ENCODE results near the gene HDGFL2. TPM values are rescaled to one million over a fixed set of nuclear protein-coding genes. Genes with fewer than 3 reads are reported as not detected.

HDGFL2 gene
- total RNA-seq, 1 experiment from 2014 or later: 75.2 TPM

GRCh38 chr19:4508698-4509097, 36.6 kb downstream of the HDGFL2 start:
- Histone ChIP-seq H3K79me2 (ENCODE audit: insufficient read depth, low read length) (no peaks in the 10 kb centered on the region), H3K4me2 (ENCODE audit: low read length) (no peak overlapping the region), H3K9me3 (ENCODE audit: control insufficient read depth in 1 of 2, insufficient read depth in 1 of 2, low read depth in 1 of 2, low read length in 2 of 2) (no peaks in the 10 kb centered on the region), H3K36me3 (ENCODE audit: control insufficient read depth in 1 of 2, insufficient read depth in 2 of 2, low read length in 2 of 2) (no peaks in the 10 kb centered on the region), H3K27me3 (ENCODE audit: insufficient read depth, low read length) (no peaks in the 10 kb centered on the region), H3K27ac (ENCODE audit: low read depth, low read length) (no peak overlapping the region), H4K20me1 (ENCODE audit: insufficient read depth) (no peaks in the 10 kb centered on the region), H3K9me2 (ENCODE audit: insufficient read depth) (no peaks in the 10 kb centered on the region), H2AFZ (ENCODE audit: low read depth, low read length, poor library complexity, severe bottlenecking) (no peak overlapping the region), H3K9ac (ENCODE audit: low read length) (no peak overlapping the region), H3K4me3 (replicated peaks in 1 of 2; ENCODE audit: low read depth in 1 of 2, low read length in 2 of 2) (no peak overlapping the region), H3K4me1 (ENCODE audit: control insufficient read depth in 1 of 2, insufficient read depth in 2 of 2, low read length in 2 of 2) (peaks cover 0 to 11% of the 10 kb centered on the region in 2 experiments; a peak in 2 of 4 replicates)
- CTCF ChIA-PET: interaction anchor here (1.2 to 2.8 kb wide), 2 partner anchors 15 to 242 kb away, joined by 4 to 12 read pairs; no protein-coding TSS in a partner anchor
- ATAC-seq (no peak), DNase-seq (ENCODE audit: low read depth, low spot score) (no peak)
- RAD21 ChIA-PET (ENCODE audit: low non-redundant PET in 1 of 2, low total read pairs in 2 of 2, uncharacterized antibody in 2 of 2, unreplicated experiment in 2 of 2): no interaction called here
- POLR2A ChIA-PET: no interaction called here
- BruUV-seq (replicated peaks): no TSS peak
- no peak for TF ChIP-seq ZNF274 (IDR thresholded peaks at IDR 0.05; ENCODE audit: low read depth, low read length)
- TF ChIP-seq MAX (IDR thresholded peaks at IDR 0.05): no peak
- TF ChIP-seq RAD21 (IDR thresholded peaks at IDR 0.05; ENCODE audit: low read depth): no peak
- TF ChIP-seq JUND (IDR thresholded peaks at IDR 0.05): no peak
- no peak for TF ChIP-seq ZFX (IDR thresholded peaks at IDR 0.05)
- no peak for TF ChIP-seq EGR1 (IDR thresholded peaks at IDR 0.05; ENCODE audit: low read depth)
- no peak for TF ChIP-seq CEBPB (IDR thresholded peaks at IDR 0.05; ENCODE audit: low read depth)
- no peak for TF ChIP-seq SIN3A (IDR thresholded peaks at IDR 0.05; ENCODE audit: low read depth)
- TF ChIP-seq ELF1 (IDR thresholded peaks at IDR 0.05; ENCODE audit: borderline replicate concordance, low read depth): no peak
- TF ChIP-seq YY1 (IDR thresholded peaks at IDR 0.05; ENCODE audit: extremely low read depth, insufficient replicate concordance, low read depth, low read length): no peak
- no peak for TF ChIP-seq SRF (IDR thresholded peaks at IDR 0.05; ENCODE audit: low read depth)
- TF ChIP-seq CBX3 (IDR thresholded peaks at IDR 0.05; ENCODE audit: low read depth): no peak
- no peak for TF ChIP-seq POLR2A (IDR thresholded peaks at IDR 0.05; ENCODE audit: borderline replicate concordance, extremely low read depth, insufficient read depth, insufficient read length)
- no peak for TF ChIP-seq FOSL1 (IDR thresholded peaks at IDR 0.05; ENCODE audit: low read depth)
- TF ChIP-seq ZBTB33 (IDR thresholded peaks at IDR 0.05; ENCODE audit: extremely low read depth, insufficient replicate concordance, low read length): no peak
- TF ChIP-seq EZH2phosphoT487 (IDR thresholded peaks at IDR 0.05; ENCODE audit: borderline replicate concordance): no peak
- no peak for TF ChIP-seq POLR2AphosphoS5 (IDR thresholded peaks at IDR 0.05; ENCODE audit: low read depth, low read length)
- TF ChIP-seq EZH2 (IDR thresholded peaks at IDR 0.05): no peak
- intact Hi-C loops (cut with micrococcal nuclease): no loop called here
